Measurements from ENCODE around the gene BAIAP2L2.
"Not testable (repeated sequence)": the region's sequence is repeated elsewhere in the genome, so short reads cannot be mapped to it uniquely, and the experiment has no call there.

The BAIAP2L2 gene

DNA sequence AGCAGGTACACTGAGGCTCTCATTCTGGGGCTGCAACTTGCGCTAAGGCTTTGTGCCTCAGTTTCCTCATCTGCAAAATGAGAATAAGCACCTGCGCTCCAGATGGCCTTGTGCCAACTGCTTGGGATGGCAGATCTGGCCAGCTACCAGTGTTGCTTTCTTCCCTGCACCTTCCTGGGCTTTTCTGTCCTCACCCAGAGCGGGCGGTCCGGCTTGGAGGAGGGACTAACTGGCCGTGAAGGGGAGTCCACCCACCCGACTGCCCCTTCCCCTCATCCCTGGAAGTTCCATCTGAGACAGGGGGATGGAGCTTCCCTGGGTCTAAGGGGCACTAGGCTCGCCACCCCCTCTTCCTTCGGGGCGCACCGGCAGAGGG, 30.0 kb downstream of the BAIAP2L2 start:
- no peak for DNase-seq

DNA sequence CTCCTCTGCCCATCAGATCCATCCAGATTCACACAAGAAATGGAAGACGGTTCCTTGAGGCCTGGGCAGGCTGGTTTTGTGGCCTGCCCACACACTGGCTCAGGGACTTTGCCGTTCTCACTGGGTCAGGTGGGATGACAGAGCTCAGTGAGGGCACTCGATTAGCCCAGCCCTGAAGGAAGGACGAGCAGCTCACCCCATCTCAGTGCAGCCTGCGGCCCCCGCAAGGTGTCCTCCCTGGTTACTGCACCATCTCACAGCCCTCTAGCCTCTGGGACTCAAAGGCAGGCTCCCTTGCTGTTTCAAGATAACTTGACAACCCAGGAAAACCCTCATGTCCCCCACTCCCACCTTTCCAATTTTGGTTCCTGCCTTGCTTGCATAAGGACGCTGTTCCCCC, 30.7 kb downstream of the BAIAP2L2 start:
- no peak for DNase-seq

- DNase-seq = not testable (repeated sequence)
Measured at GRCh38 chr22:38079208-38079607, 31.3 kb downstream of the BAIAP2L2 start.

GRCh38 chr22:38078046-38078840, 32.2 kb downstream of the BAIAP2L2 start:
- DNase-seq = no peak

GRCh38 chr22:38077595-38077994, 32.9 kb downstream of the BAIAP2L2 start:
- DNase-seq = no peak

DNA sequence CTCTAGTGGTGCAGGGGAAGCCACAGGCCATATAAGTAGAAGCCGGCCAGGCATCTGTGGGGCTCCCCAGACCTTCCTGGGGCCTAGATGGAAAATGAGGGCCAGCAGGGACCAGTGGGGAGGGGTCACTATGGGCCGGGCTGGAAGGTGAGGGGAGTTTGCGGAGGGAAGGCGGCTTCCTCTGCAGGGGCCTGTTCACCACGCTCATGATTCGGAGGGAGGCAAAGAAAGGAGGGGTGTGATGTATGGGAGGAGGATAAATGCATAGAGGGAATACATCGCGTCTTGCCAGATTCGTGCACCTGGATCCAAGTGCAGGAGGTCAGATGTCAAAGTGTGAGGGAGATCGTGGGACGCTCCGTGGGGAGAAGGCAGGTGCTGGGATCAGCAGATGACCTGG, 33.4 kb downstream of the BAIAP2L2 start:
- no peak for DNase-seq

DNA sequence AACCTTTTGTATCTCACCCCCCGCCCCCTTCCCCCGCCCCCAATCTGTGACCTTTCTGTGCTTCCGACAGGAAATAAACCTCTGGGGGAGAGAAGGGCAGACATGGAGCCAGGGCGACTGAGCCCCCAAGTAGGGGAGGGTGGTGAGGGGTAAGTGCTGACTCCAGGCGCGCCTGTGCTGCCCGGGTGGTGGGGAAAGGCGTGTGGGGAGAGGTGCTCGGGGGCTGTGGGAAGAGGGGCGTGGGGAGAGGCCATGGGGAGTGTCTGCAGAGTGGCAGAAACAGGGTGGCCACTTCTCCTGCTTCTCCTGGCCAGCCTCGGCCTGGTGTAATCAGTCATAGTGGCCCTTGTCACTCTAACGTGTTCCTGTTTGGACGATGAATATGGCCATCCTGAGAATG, 34.5 kb downstream of the BAIAP2L2 start:
- no peak for DNase-seq

- DNase-seq = no peak
Measured at GRCh38 chr22:38075105-38075825, 35.2 kb downstream of the BAIAP2L2 start.

DNA sequence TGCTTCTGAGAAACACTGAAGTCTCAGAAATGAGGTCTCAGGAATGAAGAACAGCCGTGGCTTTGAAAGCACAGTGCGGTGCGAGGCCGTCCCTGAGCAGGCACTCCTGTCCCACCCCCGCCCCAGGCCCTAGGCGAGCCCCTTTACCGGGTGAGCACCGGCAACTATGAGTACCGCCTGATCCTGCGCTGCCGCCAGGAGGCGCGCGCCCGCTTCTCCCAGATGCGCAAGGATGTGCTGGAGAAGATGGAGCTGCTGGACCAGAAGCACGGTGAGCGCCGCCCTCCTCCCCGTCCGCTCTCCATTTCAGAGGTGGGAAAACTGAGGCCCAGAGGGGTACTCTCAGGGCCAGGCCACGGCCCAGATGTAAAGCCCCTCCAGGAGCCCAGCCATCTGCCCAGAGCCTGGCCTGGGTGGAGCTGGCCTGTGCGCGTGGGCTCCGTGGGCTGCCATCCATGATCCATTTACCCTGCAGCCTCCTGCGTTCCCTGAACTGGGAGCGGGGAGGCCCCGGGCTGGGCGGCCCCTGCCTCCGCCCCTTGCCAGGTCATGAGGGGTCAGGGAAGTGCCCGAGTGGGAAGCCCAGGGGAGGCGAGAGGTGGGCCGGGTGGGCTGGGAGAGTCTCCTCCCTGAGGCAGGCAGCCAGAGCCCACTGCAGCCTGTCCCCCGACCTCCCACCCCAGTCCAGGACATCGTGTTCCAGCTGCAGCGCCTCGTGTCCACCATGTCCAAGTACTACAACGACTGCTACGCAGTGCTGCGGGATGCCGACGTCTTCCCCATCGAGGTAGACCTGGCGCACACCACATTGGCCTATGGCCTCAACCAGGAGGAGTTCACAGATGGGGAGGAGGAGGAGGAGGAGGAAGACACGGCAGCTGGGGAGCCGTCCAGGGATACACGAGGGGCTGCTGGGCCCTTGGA, 36.0 kb downstream of the BAIAP2L2 start:
- DNase-seq = no peak

- no peak for DNase-seq
Measured at GRCh38 chr22:38073150-38074130, 37.0 kb downstream of the BAIAP2L2 start.

GRCh38 chr22:38072322-38073149, 37.9 kb downstream of the BAIAP2L2 start:
- DNase-seq = no peak

GRCh38 chr22:38071421-38072321, 38.8 kb downstream of the BAIAP2L2 start:
- no peak for DNase-seq

DNA sequence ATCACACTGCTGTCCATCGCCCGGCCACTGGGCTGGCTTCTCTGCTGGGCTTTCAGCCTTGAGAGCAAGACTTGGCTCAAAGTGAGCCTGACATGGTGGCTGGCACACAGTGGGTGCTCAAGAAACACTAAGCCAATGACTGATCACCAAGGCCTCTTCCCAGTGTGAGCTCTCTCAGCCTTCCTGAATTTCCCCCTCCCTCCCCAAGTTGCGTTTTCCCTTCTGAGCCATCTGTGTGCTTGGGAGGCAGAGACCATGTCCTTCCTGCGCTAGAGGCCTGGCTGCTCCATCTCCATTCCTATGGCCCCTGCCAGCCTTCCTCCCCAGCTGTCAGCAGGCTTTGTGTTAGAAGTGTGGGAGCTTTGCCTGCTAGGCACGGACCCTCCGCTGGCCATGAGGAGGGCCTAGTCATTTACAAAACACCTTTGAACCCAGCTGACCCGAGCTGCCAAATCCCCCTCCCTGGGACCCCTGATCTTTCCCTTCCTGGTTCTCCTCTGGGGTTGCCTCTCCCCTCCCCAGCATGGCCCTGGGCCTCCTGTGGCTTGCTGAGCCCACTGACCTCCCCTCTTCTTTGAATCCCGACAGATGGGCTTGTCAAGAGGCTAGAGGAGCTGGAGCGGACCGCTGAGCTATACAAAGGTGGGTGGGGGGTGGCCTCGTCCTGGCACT, 40.1 kb downstream of the BAIAP2L2 start:
- no peak for DNase-seq

DNA sequence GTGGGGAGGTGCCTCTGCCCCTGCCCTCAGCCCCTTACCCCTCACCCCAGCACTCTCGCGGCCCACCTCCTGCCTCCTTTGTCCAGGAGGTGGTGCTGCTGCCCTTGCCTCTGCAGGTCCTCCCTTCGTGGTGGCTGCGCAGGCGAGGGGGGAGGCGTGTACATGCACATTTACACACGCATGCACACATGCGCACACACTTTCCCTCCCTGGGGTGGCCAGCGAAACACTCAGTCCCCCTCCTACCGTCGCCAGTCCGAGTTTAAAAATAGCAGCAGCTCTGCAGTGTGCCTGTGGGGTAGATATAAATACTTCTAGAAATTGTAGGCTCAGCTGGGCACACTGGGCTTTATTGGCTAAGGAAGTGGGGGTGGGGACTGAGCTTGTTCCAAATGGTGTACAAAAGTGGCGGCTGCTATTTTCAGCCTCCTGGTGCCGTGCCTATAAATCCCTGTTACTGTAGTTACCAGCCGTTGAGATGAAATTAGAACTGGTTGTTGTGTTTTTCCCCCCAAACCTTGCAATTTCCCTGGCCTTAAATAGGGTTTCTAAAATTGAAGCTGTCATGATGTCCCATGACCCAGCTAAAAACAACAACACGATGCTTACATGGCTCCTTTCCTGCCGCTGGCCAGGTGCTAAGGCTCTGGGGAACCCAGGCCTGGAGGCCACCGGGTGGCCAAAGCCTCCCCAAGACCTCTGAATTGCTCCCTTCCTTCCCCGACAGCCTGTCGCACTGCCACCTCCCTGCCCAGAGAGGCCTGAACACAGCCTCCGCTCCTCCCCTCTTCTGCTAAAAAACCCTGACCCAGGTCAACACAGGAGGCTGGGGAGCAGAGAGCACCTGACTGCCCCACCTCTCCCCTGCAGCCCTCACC, 40.9 kb downstream of the BAIAP2L2 start:
- DNase-seq = no peak

- DNase-seq = no peak
Measured at GRCh38 chr22:38068641-38069371, 41.7 kb downstream of the BAIAP2L2 start.

DNA sequence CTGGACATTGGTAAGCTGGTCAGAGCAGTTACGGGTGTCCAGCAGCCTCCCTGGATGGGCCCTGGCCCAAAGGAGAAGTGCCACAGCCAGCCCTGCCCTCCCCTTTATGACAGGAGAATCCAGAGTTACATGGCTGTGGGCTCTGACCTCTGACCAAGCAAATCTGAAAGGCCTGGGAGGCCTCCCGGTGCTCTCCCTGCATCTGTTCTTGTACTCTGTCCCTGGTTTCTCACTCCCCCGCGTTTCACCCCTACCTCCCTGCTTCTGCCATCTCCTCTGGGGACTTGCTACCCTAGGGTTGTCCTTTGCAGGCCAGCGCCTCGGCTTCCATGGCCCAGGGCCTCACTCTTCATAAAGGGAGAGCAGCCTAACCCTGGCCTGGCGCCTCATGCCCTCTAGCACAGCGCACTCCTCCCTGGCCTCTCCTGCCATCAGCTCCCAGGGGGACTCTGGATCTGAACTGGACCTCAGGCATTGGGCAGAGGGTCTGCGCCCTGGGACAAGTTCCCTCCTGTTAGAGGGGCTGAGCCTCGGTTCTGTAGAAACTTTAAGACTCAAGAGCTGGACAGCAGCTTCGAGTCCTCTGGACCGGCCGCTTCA, 42.6 kb downstream of the BAIAP2L2 start:
- DNase-seq = no peak

- DNase-seq = no peak
Measured at GRCh38 chr22:38067028-38067415, 43.5 kb downstream of the BAIAP2L2 start.
